Raji (cell line): Measurements from ENCODE around the gene NXPH4.

ENCODE experiments used
- POLR2A ChIP-seq: IDR thresholded peaks from 2 replicates; pipeline ENCODE4 v1.6.1; 2011; ENCODE audit warnings: low read depth, low read length, control low read depth; ENCODE audit not compliant: insufficient read depth

NXPH4 gene

DNA sequence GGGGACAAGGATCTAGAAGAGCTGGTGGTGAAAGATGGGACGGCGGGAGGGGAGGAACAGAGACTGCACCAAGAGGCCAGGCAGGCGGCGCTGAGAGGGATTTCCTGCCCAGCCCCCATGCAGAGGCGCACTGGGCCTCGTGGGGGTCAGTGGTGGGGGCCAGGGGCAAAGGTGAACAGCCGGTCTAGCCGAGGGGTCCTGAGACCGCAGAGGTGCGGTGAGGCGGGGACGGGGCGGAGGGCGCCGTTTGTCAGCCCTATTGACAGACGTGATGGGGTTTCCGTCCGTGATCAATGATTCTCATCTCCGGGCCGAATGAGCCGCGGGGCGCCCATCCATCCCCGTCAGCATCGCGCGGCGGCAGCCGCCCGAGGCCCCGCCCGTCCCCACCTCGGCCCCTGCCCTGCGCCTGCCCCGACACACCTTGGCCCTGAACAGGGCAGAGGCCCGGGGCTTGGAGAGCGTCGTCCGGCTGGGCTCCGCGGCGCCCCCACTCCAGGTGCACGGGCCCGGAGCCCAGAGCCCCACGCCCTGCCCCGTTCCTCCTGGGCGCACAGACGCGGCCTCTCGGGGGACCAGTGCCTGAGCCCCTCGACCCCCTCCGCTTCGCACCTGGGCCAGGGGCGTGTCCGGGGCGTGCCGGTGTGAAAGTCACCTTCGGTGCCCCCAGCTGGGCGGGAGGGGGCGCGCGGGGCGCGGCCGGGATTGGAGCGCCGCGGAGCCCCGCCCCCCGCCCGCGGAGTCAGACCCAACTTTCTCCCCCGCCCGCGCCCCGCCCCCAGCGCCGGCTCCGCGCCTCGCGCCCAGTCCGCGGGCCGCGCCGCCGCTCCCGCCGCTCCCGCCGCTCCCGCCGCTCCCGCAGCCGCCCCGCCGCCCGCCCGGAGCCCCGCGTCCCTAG is at the start of gene NXPH4:
Gene NXPH4, plus strand, starts transcription at position 781 of the 898 bp plus-strand sequence. CDS start 176 bp downstream, outside the sequence.
- no peak for TF ChIP-seq POLR2A

- no peak for TF ChIP-seq POLR2A
Observed at GRCh38 chr12:57166971-57167371, 49.6 kb upstream of the NXPH4 start.

GRCh38 chr12:57168058-57168457 is 48.5 kb upstream of the NXPH4 start:
- no peak for TF ChIP-seq POLR2A

- TF ChIP-seq POLR2A: no peak
Observed at GRCh38 chr12:57169046-57169795, 47.4 kb upstream of the NXPH4 start.

GRCh38 chr12:57169969-57170368 is 46.6 kb upstream of the NXPH4 start:
- TF ChIP-seq POLR2A: no peak

- TF ChIP-seq POLR2A: no peak
Observed at GRCh38 chr12:57170408-57170807, 46.2 kb upstream of the NXPH4 start.

DNA sequence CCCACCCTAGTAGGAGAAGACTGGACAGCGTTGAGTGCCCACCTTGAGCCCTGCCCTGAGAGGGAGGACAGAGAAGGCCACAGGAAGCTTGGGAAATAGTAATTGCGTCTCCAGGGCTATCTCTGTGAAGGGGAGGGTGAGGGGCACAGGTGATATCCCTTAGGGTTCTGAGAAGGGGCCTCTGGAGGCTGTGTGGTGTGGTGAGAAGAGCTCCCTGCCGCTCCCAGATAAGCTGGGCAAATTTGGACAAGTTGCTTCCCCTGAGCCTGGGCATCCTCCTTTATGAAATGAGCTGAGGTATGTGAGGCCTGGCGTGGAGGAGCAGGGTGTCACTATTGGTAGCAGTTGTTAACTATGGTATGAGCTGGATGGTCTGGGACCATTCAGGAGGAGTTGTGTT is 45.7 kb upstream of the NXPH4 start:
- no peak for TF ChIP-seq POLR2A

DNA sequence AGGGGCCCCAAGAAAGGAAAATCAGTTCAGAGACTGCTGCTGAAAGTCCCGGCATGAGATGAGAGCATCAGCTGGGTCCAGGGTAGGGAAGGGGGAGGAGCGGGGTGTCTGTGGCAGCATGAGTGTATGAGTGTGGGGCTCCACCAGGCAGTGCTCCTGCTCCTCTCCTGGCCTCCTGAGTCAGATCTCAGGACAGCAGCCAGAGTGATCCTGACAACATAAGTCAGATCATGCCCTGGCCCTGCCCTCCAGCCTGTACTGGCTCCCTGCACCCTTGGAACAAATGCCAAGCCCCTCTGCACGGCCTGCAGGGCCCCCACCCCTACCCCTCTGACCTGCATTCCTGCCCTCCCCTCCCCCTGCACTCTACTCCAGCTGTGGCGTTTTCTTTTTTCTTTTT is 44.9 kb upstream of the NXPH4 start:
- TF ChIP-seq POLR2A: no peak

DNA sequence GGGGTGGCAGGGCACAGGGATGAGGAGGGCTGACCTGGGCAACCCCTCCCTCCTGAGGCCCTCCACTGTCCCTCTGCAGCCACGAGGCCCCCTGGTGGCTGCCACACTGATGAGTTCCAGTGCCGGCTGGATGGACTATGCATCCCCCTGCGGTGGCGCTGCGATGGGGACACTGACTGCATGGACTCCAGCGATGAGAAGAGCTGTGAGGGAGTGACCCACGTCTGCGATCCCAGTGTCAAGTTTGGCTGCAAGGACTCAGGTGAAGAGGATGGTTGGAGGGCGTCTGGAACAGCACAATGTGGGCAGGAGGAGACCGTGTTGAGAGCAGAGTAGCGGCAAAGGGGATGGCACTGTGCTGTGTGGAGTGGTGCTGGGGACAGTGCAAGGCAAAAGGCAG is 43.5 kb upstream of the NXPH4 start:
- no peak for TF ChIP-seq POLR2A

DNA sequence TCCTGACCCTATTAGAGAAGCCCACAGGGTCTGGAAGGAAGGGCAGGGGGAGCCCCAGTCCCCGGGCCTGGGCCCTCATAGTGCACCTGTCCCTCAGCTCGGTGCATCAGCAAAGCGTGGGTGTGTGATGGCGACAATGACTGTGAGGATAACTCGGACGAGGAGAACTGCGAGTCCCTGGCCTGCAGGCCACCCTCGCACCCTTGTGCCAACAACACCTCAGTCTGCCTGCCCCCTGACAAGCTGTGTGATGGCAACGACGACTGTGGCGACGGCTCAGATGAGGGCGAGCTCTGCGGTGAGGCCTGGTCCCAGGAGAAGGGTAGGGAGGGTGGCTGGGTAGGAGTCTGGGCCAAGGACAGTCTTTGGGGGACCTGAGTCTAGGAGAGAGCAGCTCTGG is 42.9 kb upstream of the NXPH4 start:
- TF ChIP-seq POLR2A: no peak

DNA sequence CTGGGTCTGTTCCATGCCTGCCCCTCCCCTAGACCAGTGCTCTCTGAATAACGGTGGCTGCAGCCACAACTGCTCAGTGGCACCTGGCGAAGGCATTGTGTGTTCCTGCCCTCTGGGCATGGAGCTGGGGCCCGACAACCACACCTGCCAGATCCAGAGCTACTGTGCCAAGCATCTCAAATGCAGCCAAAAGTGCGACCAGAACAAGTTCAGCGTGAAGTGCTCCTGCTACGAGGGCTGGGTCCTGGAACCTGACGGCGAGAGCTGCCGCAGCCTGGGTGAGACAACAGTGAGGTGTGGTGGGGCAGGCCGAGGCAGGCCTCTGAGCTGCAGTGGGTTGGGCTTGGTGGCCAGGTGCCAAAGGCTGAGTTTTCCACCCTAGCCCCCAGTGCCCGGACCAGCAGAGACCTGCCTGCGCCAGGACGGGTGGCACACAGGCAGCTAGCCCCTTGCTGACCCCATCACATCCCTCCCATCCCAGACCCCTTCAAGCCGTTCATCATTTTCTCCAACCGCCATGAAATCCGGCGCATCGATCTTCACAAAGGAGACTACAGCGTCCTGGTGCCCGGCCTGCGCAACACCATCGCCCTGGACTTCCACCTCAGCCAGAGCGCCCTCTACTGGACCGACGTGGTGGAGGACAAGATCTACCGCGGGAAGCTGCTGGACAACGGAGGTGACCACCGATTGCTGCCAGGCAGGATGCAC is 41.0 kb upstream of the NXPH4 start:
- TF ChIP-seq POLR2A: no peak

- no peak for TF ChIP-seq POLR2A
Observed at GRCh38 chr12:57176139-57176477, 40.5 kb upstream of the NXPH4 start.

GRCh38 chr12:57176846-57177245 is 39.7 kb upstream of the NXPH4 start:
- TF ChIP-seq POLR2A: no peak

DNA sequence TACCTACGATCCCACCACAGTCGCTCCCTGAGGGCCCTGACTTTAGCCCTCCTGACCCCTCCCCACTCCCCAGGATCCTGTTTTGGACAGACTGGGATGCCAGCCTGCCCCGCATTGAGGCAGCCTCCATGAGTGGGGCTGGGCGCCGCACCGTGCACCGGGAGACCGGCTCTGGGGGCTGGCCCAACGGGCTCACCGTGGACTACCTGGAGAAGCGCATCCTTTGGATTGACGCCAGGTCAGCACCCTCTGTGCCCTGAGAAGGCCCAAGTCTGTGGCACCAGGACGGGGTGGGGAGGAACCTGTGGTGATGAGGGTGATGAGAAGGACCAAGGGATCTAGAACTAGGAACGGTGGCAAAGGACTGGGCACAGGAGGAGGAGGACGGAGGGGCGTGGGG is 39.2 kb upstream of the NXPH4 start:
- TF ChIP-seq POLR2A: no peak

- TF ChIP-seq POLR2A: no peak
Observed at GRCh38 chr12:57178213-57178612, 38.4 kb upstream of the NXPH4 start.
